Measurements from ENCODE around the gene NSMCE1. TPM values are rescaled to one million over a fixed set of nuclear protein-coding genes. Genes with fewer than 3 reads are reported as not detected.
A peak's percentile ranks its signal among the peaks of the same experiment; 100 is the strongest.

NSMCE1 gene
- total RNA-seq, 1 donor from 2014 or later = 25.8 TPM

GRCh38 chr16:27238591-27238990 lies 30.0 kb downstream of the NSMCE1 start:
- H3K27ac Mint-ChIP-seq = peak overlapping the region; percentile 86
- no peak overlapping the region for H3K4me3 Mint-ChIP-seq
- TF ChIP-seq CTCF (IDR thresholded peaks at IDR 0.05; ENCODE audit: unreplicated experiment) = no peak
- no peaks in the 10 kb centered on the region for H3K36me3 Mint-ChIP-seq
- H3K9me3 Mint-ChIP-seq = no peaks in the 10 kb centered on the region
- DNase-seq (ENCODE audit: low spot score in 2 of 2, unreplicated experiment in 2 of 2) = no peak
- peaks cover 44% of the 10 kb centered on the region for H3K4me1 Mint-ChIP-seq
- H3K27me3 Mint-ChIP-seq (ENCODE audit: low read depth) = no peaks in the 10 kb centered on the region

- TF ChIP-seq CTCF (IDR thresholded peaks at IDR 0.05; ENCODE audit: unreplicated experiment) = no peak
- Mint-ChIP-seq H3K27me3 (ENCODE audit: low read depth) (no peaks in the 10 kb centered on the region), H3K36me3 (no peaks in the 10 kb centered on the region), H3K4me3 (no peak overlapping the region), H3K4me1 (peaks cover 42% of the 10 kb centered on the region), H3K9me3 (no peaks in the 10 kb centered on the region), H3K27ac (peak overlapping the region; percentile 86)
- no peak for DNase-seq (ENCODE audit: low spot score in 2 of 2, unreplicated experiment in 2 of 2)
Measured at GRCh38 chr16:27238016-27238587, 30.5 kb downstream of the NSMCE1 start.

GRCh38 chr16:27237219-27238015 lies 31.2 kb downstream of the NSMCE1 start:
- Mint-ChIP-seq H3K4me3 (no peak overlapping the region), H3K36me3 (no peaks in the 10 kb centered on the region), H3K27me3 (ENCODE audit: low read depth) (no peaks in the 10 kb centered on the region), H3K27ac (peak overlapping the region; percentile 86), H3K4me1 (peaks cover 42% of the 10 kb centered on the region), H3K9me3 (no peaks in the 10 kb centered on the region)
- no peak for TF ChIP-seq CTCF (IDR thresholded peaks at IDR 0.05; ENCODE audit: unreplicated experiment)
- DNase-seq (ENCODE audit: low spot score in 2 of 2, unreplicated experiment in 2 of 2) = no peak

GRCh38 chr16:27236635-27237218 lies 31.8 kb downstream of the NSMCE1 start:
- Mint-ChIP-seq H3K4me3 (no peak overlapping the region), H3K27me3 (ENCODE audit: low read depth) (no peaks in the 10 kb centered on the region), H3K9me3 (no peaks in the 10 kb centered on the region), H3K27ac (peak overlapping the region; percentile 77), H3K4me1 (peaks cover 39% of the 10 kb centered on the region), H3K36me3 (no peaks in the 10 kb centered on the region)
- no peak for TF ChIP-seq CTCF (IDR thresholded peaks at IDR 0.05; ENCODE audit: unreplicated experiment)
- no peak for DNase-seq (ENCODE audit: low spot score in 2 of 2, unreplicated experiment in 2 of 2)

- Mint-ChIP-seq H3K4me1 (peaks cover 37% of the 10 kb centered on the region), H3K27ac (peak overlapping the region; percentile 43), H3K27me3 (ENCODE audit: low read depth) (no peaks in the 10 kb centered on the region), H3K9me3 (no peaks in the 10 kb centered on the region), H3K36me3 (no peaks in the 10 kb centered on the region), H3K4me3 (no peak overlapping the region)
- DNase-seq (ENCODE audit: low spot score in 2 of 2, unreplicated experiment in 2 of 2) = no peak
- TF ChIP-seq CTCF (IDR thresholded peaks at IDR 0.05; ENCODE audit: unreplicated experiment) = no peak
Measured at GRCh38 chr16:27235938-27236245, 32.7 kb downstream of the NSMCE1 start.

Measured in mesothelial cell of epicardium (in vitro differentiated cells).